ENCODE results near the gene WNT11.

DNA sequence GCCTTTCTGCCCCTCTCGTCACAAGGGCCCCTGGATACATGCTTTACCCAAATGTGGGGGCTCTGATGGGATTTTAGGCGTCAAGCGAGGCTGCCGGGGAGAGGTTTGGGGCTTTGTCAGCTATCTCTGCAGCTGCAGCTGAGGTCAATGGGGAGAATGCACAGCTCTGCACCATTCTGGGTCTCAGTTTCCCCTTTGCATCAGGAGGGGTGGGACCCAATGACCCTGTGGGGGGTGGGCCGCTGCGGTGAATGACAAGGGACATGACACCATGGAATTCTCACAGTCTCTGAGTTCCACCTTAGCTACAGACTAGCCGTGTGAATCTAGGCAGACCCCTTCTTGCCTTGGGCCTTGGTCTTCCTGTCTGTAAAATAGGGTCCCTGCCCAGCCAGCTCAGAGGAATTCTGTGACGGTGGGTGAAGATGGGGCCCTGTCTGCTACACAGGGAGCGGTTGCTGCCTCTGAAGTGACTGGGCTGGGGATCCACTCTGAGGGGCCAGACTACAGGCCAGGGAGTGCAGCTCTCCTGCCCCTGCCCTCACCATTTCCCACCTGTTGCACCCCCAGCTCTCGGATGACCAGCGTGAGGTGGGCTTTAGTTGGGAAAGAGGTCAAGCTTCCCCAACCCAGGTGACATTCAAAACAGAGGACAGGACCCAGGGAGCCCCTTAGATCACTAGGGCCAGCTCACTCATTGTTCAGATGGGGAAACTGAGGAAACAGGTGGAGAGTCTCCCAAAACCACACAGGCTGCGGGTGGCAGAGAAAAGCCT lies 35.9 kb upstream of the WNT11 start:
- no peak for TF ChIP-seq ARNT (IDR thresholded peaks at IDR 0.05)
- no peak for TF ChIP-seq SP1 (IDR thresholded peaks at IDR 0.05)
- no peak for TF ChIP-seq L3MBTL2 (conservative IDR thresholded peaks at IDR 0.05)
- TF ChIP-seq BHLHE40 (IDR thresholded peaks at IDR 0.05; ENCODE audit: borderline replicate concordance), result no peak
- TF ChIP-seq ELF4 (IDR thresholded peaks at IDR 0.05), result no peak
- TF ChIP-seq FOXM1 (IDR thresholded peaks at IDR 0.05; ENCODE audit: borderline replicate concordance), result no peak
- no peak for TF ChIP-seq FOXA1 (IDR thresholded peaks at IDR 0.05)
- TF ChIP-seq FOXK2 (IDR thresholded peaks at IDR 0.05), result no peak

Measured in HEK293T (cell line).